GM18508 (cell line): ENCODE data around the gene KCTD14.
"Not testable (repeated sequence)": the region's sequence is repeated elsewhere in the genome, so short reads cannot be mapped to it uniquely, and the experiment has no call there.

Source experiments
- ATAC-seq: cut with Tn5 transposase; IDR thresholded peaks from one replicate; pipeline ENCODE4 v1.9.1; 2021; ENCODE audit warnings: moderate number of reproducible peaks; ENCODE audit not compliant: insufficient read depth, unreplicated experiment

The KCTD14 gene

GRCh38 chr11:78022397-78023396, at the start of gene KCTD14:
KCTD14 (minus strand) TSS chr11:78023276; CDS start chr11:78023249, 27 bp downstream.
- ATAC-seq = no peak

- no peak for ATAC-seq
These were observed 49.4 kb upstream of the KCTD14 start for GRCh38 chr11:78072455-78072854.

- no peak for ATAC-seq
These were observed 48.6 kb upstream of the KCTD14 start for GRCh38 chr11:78071717-78072116.

GRCh38 chr11:78070621-78071020, 47.5 kb upstream of the KCTD14 start:
- no peak for ATAC-seq

GRCh38 chr11:78069465-78069864, 46.4 kb upstream of the KCTD14 start:
- no peak for ATAC-seq

GRCh38 chr11:78067704-78068103, 44.6 kb upstream of the KCTD14 start:
- no peak for ATAC-seq

GRCh38 chr11:78066471-78066870, 43.4 kb upstream of the KCTD14 start:
- no peak for ATAC-seq

GRCh38 chr11:78065203-78065602, 42.1 kb upstream of the KCTD14 start:
- ATAC-seq = no peak

- ATAC-seq = no peak
These were observed 40.5 kb upstream of the KCTD14 start, which contains the start of gene THRSP for GRCh38 chr11:78063440-78064181. THRSP (plus strand) TSS chr11:78063861; CDS start chr11:78063882, 21 bp downstream.

GRCh38 chr11:78062671-78063070, 39.6 kb upstream of the KCTD14 start:
- ATAC-seq = no peak

- no peak for ATAC-seq
These were observed 38.8 kb upstream of the KCTD14 start for GRCh38 chr11:78061921-78062311.

GRCh38 chr11:78061088-78061920, 38.2 kb upstream of the KCTD14 start:
- ATAC-seq = no peak

- ATAC-seq = no peak
These were observed 37.5 kb upstream of the KCTD14 start for GRCh38 chr11:78060533-78060932.

- not testable (repeated sequence) for ATAC-seq
These were observed 36.8 kb upstream of the KCTD14 start for GRCh38 chr11:78059749-78060328.

GRCh38 chr11:78057462-78058055, 34.5 kb upstream of the KCTD14 start:
- ATAC-seq = no peak

GRCh38 chr11:78056093-78056492, 33.0 kb upstream of the KCTD14 start:
- ATAC-seq = no peak

GRCh38 chr11:78054971-78055370, 31.9 kb upstream of the KCTD14 start:
- ATAC-seq = no peak

- no peak for ATAC-seq
These were observed 28.1 kb upstream of the KCTD14 start for GRCh38 chr11:78050964-78051831.

- ATAC-seq = no peak
These were observed 26.3 kb upstream of the KCTD14 start for GRCh38 chr11:78049348-78049747.
